HEK293T (cell line): Measurements from ENCODE around the gene OSBPL3.

Experiments used
- ARNT ChIP-seq: fragments of 450-650 bp; IDR thresholded peaks from 2 replicates; pipeline ENCODE4 v1.6.1; 2017; ENCODE audit warnings: mild to moderate bottlenecking
- BHLHE40 ChIP-seq: fragments of 450-650 bp; IDR thresholded peaks from 2 replicates; pipeline ENCODE4 v1.6.1; 2016; ENCODE audit warnings: mild to moderate bottlenecking, moderate library complexity, borderline replicate concordance
- FOXK2 ChIP-seq: fragments of 450-650 bp; IDR thresholded peaks from 2 replicates; pipeline ENCODE4 v1.6.1; 2016; ENCODE audit warnings: mild to moderate bottlenecking
- FOXM1 ChIP-seq: fragments of 450-650 bp; IDR thresholded peaks from 2 replicates; pipeline ENCODE4 v1.6.1; 2017; ENCODE audit warnings: mild to moderate bottlenecking, borderline replicate concordance
- HDGF ChIP-seq: fragments of 450-650 bp; IDR thresholded peaks from 2 replicates; pipeline ENCODE4 v1.6.1; 2017; ENCODE audit warnings: antibody characterized with exemption, borderline replicate concordance
- PKNOX1 ChIP-seq: fragments of 450-650 bp; IDR thresholded peaks from 2 replicates; pipeline ENCODE4 v1.6.1; 2016

GRCh38 chr7:24795407-24795767, 184.6 kb downstream of the OSBPL3 start:
- TF ChIP-seq FOXM1 (no peak), BHLHE40 (no peak), FOXK2 (no peak), ARNT (no peak), HDGF (no peak), PKNOX1 (no peak)
